ENCODE data around the gene COX5B.
"Not testable (repeated sequence)": the region's sequence is repeated elsewhere in the genome, so short reads cannot be mapped to it uniquely, and the experiment has no call there.

The COX5B gene

DNA sequence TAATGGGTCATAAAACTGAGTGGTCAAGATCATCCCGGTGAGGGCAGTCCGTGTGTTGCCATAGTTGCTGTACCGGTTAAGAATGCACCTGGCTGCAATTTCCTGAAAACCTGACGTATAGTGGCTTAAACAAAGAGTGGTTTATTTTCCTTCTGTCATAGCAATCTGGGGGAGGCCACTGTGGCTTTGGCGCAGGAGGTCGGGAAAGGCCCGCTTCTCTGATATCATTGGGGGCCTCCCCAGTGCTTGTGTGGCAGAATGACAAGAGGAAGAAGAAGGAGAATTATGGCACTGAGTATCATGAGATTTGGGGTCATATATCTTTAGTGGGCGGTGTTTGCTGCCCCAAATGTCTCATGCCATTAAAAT, 28.0 kb downstream of the COX5B start:
- TF ChIP-seq, protein P1, sequence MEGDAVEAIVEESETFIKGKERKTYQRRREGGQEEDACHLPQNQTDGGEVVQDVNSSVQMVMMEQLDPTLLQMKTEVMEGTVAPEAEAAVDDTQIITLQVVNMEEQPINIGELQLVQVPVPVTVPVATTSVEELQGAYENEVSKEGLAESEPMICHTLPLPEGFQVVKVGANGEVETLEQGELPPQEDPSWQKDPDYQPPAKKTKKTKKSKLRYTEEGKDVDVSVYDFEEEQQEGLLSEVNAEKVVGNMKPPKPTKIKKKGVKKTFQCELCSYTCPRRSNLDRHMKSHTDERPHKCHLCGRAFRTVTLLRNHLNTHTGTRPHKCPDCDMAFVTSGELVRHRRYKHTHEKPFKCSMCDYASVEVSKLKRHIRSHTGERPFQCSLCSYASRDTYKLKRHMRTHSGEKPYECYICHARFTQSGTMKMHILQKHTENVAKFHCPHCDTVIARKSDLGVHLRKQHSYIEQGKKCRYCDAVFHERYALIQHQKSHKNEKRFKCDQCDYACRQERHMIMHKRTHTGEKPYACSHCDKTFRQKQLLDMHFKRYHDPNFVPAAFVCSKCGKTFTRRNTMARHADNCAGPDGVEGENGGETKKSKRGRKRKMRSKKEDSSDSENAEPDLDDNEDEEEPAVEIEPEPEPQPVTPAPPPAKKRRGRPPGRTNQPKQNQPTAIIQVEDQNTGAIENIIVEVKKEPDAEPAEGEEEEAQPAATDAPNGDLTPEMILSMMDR (IDR thresholded peaks at IDR 0.05; ENCODE audit: low read depth, low read length) = no peak
- H3K4me3 ChIP-seq (ENCODE audit: low read depth, low read length) = no peak overlapping the region

DNA sequence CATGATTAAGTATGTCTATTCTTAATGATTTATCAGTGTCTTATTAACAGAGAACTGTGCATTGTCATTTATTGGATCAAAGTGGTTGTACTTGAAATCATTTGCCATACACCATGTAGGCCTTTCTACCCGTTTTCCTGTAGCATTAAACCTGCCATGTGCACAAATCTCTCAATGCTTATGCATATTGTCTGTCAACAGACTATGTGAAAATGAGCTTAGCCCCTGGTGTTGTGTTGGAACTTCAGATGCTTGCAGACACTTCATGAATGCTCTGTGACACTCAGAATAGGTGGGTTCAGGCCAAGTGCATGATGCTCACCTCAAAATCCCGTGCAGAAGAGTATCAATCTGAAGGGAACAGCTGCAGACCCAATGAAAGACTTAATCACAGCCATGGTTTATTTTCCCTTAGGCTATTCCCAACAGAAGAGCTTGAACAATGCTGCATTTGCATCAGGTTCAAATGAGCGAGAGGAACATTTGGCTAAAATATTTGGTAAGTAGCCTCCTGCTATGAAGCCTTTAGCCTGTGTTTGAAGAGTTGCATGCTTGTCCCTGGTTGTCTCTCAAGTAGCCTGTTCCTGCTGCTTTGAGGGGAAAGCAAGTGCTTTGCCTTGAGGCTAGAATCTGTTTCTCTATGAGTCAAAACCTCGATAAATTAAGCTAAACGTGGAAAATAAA, 29.7 kb downstream of the COX5B start:
- TF ChIP-seq, protein P1 (IDR thresholded peaks at IDR 0.05; ENCODE audit: low read depth, low read length) = no peak
- no peak overlapping the region for H3K4me3 ChIP-seq (ENCODE audit: low read depth, low read length)

DNA sequence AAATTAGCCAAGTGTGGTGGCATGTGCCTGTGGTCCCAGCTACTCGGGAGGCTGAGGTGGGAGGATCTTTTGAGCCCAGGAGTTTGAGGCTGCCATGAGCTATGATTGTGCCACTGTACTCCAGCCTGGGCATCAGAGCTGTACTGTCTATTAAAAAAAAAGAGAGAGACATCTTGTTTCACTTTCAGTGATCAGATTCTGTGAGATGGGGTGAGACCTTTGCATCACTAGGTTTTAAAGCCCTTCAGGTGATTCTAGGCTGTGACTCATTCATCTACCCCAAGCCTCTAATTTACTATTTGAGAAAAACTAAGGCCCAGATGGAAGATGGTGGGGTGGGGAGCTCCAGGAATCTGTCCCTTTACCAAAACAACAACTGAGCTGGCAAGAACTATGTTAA, 30.8 kb downstream of the COX5B start:
- TF ChIP-seq, protein P1 (IDR thresholded peaks at IDR 0.05; ENCODE audit: low read depth, low read length) = no peak
- H3K4me3 ChIP-seq (ENCODE audit: low read depth, low read length) = no peak overlapping the region

DNA sequence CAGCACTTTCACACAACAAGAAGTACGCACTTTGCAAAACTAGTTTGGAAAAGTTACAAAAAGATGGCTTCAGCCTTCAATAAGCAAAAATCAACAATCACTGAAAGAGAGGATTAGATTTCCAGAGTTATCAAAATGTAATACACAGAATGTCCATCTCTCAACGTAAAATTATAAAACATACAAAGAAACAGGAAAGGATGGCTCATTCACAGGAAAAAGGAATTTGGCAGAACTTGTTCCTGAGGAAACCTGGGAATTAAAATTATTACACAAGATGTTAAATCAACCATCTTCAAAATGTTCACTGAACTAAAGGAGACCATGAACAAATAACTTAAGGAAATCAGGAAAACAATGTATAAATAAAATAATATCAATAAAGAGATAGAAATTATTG, 31.6 kb downstream of the COX5B start:
- H3K4me3 ChIP-seq (ENCODE audit: low read depth, low read length) = no peak overlapping the region
- TF ChIP-seq, protein P1 (IDR thresholded peaks at IDR 0.05; ENCODE audit: low read depth, low read length) = no peak

DNA sequence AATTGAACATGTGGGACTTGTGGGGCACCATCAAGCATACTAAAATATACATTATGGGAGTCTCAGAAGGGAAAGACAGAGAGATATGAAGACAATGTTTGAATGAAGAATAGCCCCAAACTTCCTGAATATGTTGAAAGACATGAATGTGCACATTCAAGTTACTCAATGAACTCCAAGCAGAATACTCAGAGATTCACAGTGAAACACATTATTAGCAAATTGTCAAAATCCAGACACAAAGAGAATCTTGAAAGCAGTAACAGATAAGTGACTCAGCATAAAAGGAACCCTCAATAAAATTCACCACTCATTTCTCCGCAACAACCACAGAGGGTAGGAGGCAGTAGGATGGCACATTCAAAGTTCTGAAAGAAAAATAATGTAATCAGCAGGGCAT, 32.4 kb downstream of the COX5B start:
- TF ChIP-seq, protein P1 (IDR thresholded peaks at IDR 0.05; ENCODE audit: low read depth, low read length) = no peak
- no peak overlapping the region for H3K4me3 ChIP-seq (ENCODE audit: low read depth, low read length)

DNA sequence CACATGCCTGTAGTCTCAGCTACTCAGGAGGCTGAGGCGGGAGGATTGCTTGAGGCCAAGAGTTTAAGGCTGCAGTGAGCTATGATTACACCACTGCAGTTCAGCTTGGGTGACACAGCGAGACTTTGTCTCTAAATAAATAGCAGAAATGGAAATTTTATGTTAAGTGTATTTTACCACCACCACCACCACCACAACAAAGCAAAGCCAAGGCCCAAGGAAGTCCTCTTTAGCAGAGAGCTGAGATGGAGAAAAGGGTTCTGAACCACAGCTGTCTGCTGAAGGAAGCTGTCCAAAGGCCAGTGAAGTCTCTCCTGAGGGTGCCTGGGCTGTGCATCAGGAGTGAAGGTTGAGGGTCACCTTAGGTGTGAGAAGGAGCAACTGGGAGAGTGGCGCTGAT, 41.4 kb downstream of the COX5B start:
- not testable (repeated sequence) for H3K4me3 ChIP-seq (ENCODE audit: low read depth, low read length)

DNA sequence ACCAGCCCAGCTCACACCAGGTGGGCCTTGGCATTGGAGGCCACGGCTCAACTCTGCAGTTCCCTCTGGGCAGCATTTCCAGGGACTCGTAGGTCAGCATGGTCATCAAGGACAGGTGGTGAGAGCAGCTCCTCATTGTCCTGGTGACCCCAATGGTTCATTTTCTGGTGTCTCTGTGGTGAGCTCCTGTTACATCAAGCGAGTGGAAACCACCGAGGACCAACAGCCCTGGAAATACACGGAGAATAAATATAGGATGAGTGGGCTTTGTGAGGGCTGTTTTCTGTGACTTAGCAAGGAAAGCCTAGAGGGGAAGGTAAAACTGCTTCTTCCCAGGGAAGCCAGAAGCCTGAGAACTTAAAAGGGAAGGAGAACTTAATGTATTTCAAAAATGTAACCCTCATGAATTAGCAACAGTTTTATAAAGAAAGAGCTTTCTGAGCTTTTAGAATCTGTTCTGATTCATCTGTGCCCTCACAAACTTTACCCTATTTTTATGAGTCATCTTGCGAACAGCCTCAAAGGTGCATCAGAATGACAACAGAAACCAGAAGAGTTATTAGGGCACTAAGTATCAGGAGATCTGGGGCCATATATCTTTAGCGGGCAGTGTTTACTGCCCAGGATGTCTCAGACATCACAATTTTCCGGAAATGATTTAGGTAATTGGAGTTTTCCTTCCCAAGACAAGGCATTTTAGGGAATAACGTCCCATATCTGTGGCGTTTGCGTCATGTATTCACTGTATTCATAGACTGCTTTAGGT, 42.4 kb downstream of the COX5B start:
- H3K4me3 ChIP-seq (ENCODE audit: low read depth, low read length) = no peak overlapping the region
- TF ChIP-seq, protein P1 (IDR thresholded peaks at IDR 0.05; ENCODE audit: low read depth, low read length) = no peak
